ENCODE data around the gene CFAP61. TPM values are rescaled to one million over a fixed set of nuclear protein-coding genes. Genes with fewer than 3 reads are reported as not detected.

Gene CFAP61
- total and polyA plus RNA-seq, 2 experiments from 2014 or later: 0.21 TPM; not detected in 1

DNA sequence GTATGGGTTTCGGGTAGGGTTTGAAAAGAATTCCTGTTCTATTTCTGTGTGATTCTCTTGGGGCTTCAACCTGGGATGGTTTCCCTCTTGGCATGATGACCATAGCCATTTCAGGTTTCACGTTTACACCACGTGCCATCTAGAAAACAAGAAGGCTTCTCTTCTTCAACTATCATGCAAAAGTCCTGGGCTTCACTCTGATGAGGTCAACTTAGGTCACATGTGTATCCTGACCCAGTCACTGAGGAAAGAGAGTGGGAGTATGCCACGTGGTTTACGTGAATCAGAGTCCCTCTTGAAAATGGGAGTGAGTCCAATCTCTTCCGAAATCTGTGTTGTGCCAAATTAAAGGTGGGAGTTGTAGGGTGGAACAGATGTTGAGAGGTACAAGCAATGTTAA is 174.2 kb downstream of the CFAP61 start (continued):
- TF ChIP-seq EZH2phosphoT487 (IDR thresholded peaks at IDR 0.05; ENCODE audit: unreplicated experiment) (no peak), ZNF331 (CRISPR knock-in tag; IDR thresholded peaks at IDR 0.05; ENCODE audit: low read depth) (no peak), POLR2AphosphoS5 (IDR thresholded peaks at IDR 0.05; ENCODE audit: low read depth) (no peak), NANOG (IDR thresholded peaks at IDR 0.05; ENCODE audit: borderline replicate concordance) (no peak), JUNB (IDR thresholded peaks at IDR 0.05; ENCODE audit: unreplicated experiment) (no peak), EZH2 (IDR thresholded peaks at IDR 0.05; ENCODE audit: low read depth, unreplicated experiment) (no peak)
- TF ChIP-seq, protein P1, sequence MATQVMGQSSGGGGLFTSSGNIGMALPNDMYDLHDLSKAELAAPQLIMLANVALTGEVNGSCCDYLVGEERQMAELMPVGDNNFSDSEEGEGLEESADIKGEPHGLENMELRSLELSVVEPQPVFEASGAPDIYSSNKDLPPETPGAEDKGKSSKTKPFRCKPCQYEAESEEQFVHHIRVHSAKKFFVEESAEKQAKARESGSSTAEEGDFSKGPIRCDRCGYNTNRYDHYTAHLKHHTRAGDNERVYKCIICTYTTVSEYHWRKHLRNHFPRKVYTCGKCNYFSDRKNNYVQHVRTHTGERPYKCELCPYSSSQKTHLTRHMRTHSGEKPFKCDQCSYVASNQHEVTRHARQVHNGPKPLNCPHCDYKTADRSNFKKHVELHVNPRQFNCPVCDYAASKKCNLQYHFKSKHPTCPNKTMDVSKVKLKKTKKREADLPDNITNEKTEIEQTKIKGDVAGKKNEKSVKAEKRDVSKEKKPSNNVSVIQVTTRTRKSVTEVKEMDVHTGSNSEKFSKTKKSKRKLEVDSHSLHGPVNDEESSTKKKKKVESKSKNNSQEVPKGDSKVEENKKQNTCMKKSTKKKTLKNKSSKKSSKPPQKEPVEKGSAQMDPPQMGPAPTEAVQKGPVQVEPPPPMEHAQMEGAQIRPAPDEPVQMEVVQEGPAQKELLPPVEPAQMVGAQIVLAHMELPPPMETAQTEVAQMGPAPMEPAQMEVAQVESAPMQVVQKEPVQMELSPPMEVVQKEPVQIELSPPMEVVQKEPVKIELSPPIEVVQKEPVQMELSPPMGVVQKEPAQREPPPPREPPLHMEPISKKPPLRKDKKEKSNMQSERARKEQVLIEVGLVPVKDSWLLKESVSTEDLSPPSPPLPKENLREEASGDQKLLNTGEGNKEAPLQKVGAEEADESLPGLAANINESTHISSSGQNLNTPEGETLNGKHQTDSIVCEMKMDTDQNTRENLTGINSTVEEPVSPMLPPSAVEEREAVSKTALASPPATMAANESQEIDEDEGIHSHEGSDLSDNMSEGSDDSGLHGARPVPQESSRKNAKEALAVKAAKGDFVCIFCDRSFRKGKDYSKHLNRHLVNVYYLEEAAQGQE (IDR thresholded peaks at IDR 0.05; ENCODE audit: unreplicated experiment): no peak
- TF ChIP-seq, protein P2, sequence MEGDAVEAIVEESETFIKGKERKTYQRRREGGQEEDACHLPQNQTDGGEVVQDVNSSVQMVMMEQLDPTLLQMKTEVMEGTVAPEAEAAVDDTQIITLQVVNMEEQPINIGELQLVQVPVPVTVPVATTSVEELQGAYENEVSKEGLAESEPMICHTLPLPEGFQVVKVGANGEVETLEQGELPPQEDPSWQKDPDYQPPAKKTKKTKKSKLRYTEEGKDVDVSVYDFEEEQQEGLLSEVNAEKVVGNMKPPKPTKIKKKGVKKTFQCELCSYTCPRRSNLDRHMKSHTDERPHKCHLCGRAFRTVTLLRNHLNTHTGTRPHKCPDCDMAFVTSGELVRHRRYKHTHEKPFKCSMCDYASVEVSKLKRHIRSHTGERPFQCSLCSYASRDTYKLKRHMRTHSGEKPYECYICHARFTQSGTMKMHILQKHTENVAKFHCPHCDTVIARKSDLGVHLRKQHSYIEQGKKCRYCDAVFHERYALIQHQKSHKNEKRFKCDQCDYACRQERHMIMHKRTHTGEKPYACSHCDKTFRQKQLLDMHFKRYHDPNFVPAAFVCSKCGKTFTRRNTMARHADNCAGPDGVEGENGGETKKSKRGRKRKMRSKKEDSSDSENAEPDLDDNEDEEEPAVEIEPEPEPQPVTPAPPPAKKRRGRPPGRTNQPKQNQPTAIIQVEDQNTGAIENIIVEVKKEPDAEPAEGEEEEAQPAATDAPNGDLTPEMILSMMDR (conservative IDR thresholded peaks at IDR 0.05; ENCODE audit: low read depth in 2 of 2): no peak

DNA sequence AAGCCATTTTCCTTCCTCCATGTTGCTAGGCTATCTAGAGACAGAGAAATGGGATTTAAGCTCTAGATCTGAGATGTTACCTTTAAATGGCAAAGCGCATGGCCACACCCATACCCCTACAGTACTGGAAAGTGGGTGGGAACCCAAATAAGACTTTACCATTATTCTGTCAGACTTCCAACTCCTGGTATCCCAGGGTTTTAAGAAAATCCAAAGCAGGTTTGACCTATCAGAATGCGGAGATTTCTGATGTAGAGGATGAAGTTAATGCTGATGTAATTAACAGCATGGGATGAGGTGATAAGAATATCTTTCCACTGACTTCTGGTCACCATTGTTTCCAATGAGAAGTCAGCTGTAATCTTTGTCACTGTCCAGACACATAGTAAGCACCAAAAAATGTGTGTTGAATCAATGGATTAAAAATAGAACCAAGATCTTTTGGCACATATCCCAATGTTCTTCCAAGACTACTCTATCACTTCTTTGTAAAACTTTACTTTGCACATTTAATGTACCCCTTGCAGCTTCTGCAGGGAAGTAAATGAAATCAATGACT is 174.8 kb downstream of the CFAP61 start:
- H3K9me3 Mint-ChIP-seq: peaks cover 7% of the 10 kb centered on the region; the same call in 2 of the 3 replicates
- Histone ChIP-seq H3K4me1 (ENCODE audit: insufficient read depth) (peaks cover 9% of the 10 kb centered on the region; the same call in 1 of the 2 replicates), H3K36me3 (ENCODE audit: insufficient read depth) (no peaks in the 10 kb centered on the region), H3K79me2 (replicated peaks; ENCODE audit: insufficient read depth) (no peaks in the 10 kb centered on the region), H3K27ac (ENCODE audit: low read depth) (no peak overlapping the region), H4K20me1 (replicated peaks; ENCODE audit: insufficient read depth) (no peaks in the 10 kb centered on the region), H3F3A (replicated peaks; ENCODE audit: low read depth) (no peaks in the 10 kb centered on the region), H3K27me3 (ENCODE audit: insufficient read depth) (no peaks in the 10 kb centered on the region), H2AFZ (no peak overlapping the region), H3K4me2 (no peak overlapping the region), H3K9me2 (ENCODE audit: insufficient read depth) (peaks cover 3% of the 10 kb centered on the region; the same call in 1 of the 2 replicates), H3K4me3 (no peak overlapping the region)
- no peak overlapping the region for H3K4me3 Mint-ChIP-seq
- H3K27me3 Mint-ChIP-seq (ENCODE audit: insufficient read depth, low read depth, poor library complexity): peaks cover 9% of the 10 kb centered on the region
- no peaks in the 10 kb centered on the region; the same call in 2 of the 3 replicates for H3K36me3 Mint-ChIP-seq (ENCODE audit: low read depth)
- H3K27ac Mint-ChIP-seq: no peak overlapping the region
- H3K4me1 Mint-ChIP-seq: peaks cover 15% of the 10 kb centered on the region; the same call in 2 of the 3 replicates
- no peak for DNase-seq (ENCODE audit: low spot score)
- no peak for ATAC-seq
- TF ChIP-seq NANOG (IDR thresholded peaks at IDR 0.05; ENCODE audit: borderline replicate concordance) (no peak), CREB1 (CRISPR knock-in tag; IDR thresholded peaks at IDR 0.05; ENCODE audit: low read depth) (no peak)
- TF ChIP-seq, protein P3, sequence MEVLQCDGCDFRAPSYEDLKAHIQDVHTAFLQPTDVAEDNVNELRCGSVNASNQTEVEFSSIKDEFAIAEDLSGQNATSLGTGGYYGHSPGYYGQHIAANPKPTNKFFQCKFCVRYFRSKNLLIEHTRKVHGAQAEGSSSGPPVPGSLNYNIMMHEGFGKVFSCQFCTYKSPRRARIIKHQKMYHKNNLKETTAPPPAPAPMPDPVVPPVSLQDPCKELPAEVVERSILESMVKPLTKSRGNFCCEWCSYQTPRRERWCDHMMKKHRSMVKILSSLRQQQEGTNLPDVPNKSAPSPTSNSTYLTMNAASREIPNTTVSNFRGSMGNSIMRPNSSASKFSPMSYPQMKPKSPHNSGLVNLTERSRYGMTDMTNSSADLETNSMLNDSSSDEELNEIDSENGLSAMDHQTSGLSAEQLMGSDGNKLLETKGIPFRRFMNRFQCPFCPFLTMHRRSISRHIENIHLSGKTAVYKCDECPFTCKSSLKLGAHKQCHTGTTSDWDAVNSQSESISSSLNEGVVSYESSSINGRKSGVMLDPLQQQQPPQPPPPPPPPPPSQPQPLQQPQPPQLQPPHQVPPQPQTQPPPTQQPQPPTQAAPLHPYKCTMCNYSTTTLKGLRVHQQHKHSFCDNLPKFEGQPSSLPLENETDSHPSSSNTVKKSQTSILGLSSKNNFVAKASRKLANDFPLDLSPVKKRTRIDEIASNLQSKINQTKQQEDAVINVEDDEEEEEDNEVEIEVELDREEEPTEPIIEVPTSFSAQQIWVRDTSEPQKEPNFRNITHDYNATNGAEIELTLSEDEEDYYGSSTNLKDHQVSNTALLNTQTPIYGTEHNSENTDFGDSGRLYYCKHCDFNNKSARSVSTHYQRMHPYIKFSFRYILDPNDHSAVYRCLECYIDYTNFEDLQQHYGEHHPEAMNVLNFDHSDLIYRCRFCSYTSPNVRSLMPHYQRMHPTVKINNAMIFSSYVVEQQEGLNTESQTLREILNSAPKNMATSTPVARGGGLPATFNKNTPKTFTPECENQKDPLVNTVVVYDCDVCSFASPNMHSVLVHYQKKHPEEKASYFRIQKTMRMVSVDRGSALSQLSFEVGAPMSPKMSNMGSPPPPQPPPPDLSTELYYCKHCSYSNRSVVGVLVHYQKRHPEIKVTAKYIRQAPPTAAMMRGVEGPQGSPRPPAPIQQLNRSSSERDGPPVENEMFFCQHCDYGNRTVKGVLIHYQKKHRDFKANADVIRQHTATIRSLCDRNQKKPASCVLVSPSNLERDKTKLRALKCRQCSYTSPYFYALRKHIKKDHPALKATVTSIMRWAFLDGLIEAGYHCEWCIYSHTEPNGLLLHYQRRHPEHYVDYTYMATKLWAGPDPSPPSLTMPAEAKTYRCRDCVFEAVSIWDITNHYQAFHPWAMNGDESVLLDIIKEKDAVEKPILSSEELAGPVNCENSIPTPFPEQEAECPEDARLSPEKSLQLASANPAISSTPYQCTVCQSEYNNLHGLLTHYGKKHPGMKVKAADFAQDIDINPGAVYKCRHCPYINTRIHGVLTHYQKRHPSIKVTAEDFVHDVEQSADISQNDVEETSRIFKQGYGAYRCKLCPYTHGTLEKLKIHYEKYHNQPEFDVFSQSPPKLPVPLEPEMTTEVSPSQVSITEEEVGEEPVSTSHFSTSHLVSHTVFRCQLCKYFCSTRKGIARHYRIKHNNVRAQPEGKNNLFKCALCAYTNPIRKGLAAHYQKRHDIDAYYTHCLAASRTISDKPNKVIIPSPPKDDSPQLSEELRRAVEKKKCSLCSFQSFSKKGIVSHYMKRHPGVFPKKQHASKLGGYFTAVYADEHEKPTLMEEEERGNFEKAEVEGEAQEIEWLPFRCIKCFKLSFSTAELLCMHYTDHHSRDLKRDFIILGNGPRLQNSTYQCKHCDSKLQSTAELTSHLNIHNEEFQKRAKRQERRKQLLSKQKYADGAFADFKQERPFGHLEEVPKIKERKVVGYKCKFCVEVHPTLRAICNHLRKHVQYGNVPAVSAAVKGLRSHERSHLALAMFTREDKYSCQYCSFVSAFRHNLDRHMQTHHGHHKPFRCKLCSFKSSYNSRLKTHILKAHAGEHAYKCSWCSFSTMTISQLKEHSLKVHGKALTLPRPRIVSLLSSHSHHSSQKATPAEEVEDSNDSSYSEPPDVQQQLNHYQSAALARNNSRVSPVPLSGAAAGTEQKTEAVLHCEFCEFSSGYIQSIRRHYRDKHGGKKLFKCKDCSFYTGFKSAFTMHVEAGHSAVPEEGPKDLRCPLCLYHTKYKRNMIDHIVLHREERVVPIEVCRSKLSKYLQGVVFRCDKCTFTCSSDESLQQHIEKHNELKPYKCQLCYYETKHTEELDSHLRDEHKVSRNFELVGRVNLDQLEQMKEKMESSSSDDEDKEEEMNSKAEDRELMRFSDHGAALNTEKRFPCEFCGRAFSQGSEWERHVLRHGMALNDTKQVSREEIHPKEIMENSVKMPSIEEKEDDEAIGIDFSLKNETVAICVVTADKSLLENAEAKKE (CRISPR knock-in tag; IDR thresholded peaks at IDR 0.05): no peak

All from GM23338 (cell line).